ENCODE results near the gene ULK3.

The ULK3 gene

GRCh38 chr15:74854453-74855022, 11.6 kb upstream of the ULK3 start:
- Histone ChIP-seq H3K27me3 (no peaks in the 10 kb centered on the region), H3K9ac (peak overlapping the region; percentile 38 to 76 (median 68); a peak in 21 of 22 replicates), H3K4me1 (peaks cover 56 to 73% (median 63%) of the 10 kb centered on the region in 10 experiments), H3K36me3 (peaks cover 43 to 61% (median 48%) of the 10 kb centered on the region in 11 experiments), H4K20me1 (peaks cover 61 to 98% (median 78%) of the 10 kb centered on the region in 11 experiments; a peak in 20 of 22 replicates), H3K4me3 (no peak overlapping the region; a peak in 2 of 20 replicates), H3K9me3 (replicated peaks in 1 of 11) (no peaks in the 10 kb centered on the region), H3K4me2 (peak overlapping the region; percentile 84 to 94 (median 88)), H3K27ac (peak overlapping the region; percentile 52 to 83 (median 69); a peak in 20 of 22 replicates)
- TF ChIP-seq Cebpa-rat (IDR thresholded peaks at IDR 0.05): no peak

GRCh38 chr15:74851960-74852359, 9.0 kb upstream of the ULK3 start:
- Histone ChIP-seq H3K4me1 (peaks cover 38 to 65% (median 52%) of the 10 kb centered on the region in 10 experiments), H3K9me3 (replicated peaks in 1 of 11) (no peaks in the 10 kb centered on the region), H4K20me1 (peaks cover 35 to 84% (median 53%) of the 10 kb centered on the region in 11 experiments; a peak in 20 of 22 replicates), H3K9ac (peak overlapping the region in 1 of 11 experiments; percentile 9; a peak in 1 of 22 replicates), H3K4me2 (no peak overlapping the region), H3K4me3 (no peak overlapping the region), H3K27me3 (no peaks in the 10 kb centered on the region), H3K27ac (peak overlapping the region in 1 of 11 experiments; percentile 83; a peak in 1 of 22 replicates), H3K36me3 (peaks cover 66 to 84% (median 74%) of the 10 kb centered on the region in 11 experiments)
- TF ChIP-seq Cebpa-rat (IDR thresholded peaks at IDR 0.05): no peak

GRCh38 chr15:74850393-74850792, 7.4 kb upstream of the ULK3 start:
- Histone ChIP-seq H3K27me3 (no peaks in the 10 kb centered on the region), H3K27ac (no peak overlapping the region), H3K4me3 (no peak overlapping the region), H3K9me3 (replicated peaks in 1 of 11) (no peaks in the 10 kb centered on the region), H3K4me2 (no peak overlapping the region), H3K4me1 (peaks cover 38 to 64% (median 48%) of the 10 kb centered on the region in 10 experiments), H3K36me3 (peaks cover 76 to 94% (median 90%) of the 10 kb centered on the region in 11 experiments), H3K9ac (peak overlapping the region in 1 of 11 experiments; percentile 1; a peak in 1 of 22 replicates), H4K20me1 (peaks cover 20 to 75% (median 38%) of the 10 kb centered on the region in 11 experiments; a peak in 18 of 22 replicates)
- no peak for TF ChIP-seq Cebpa-rat (IDR thresholded peaks at IDR 0.05)

- TF ChIP-seq Cebpa-rat (IDR thresholded peaks at IDR 0.05): no peak
- H3K4me3 ChIP-seq: no peak overlapping the region
- no peak overlapping the region for H3K27ac ChIP-seq
- no peaks in the 10 kb centered on the region for H3K9me3 ChIP-seq (replicated peaks in 1 of 11)
- H3K4me2 ChIP-seq: peak overlapping the region in 6 of 11 experiments; percentile 24 to 50 (median 38); a peak in 10 of 22 replicates
- peaks cover 0 to 50% (median 9%) of the 10 kb centered on the region in 11 experiments; a peak in 9 of 22 replicates for H4K20me1 ChIP-seq
- H3K27me3 ChIP-seq: no peaks in the 10 kb centered on the region
- H3K36me3 ChIP-seq: peaks cover 65 to 83% (median 69%) of the 10 kb centered on the region in 11 experiments
- H3K4me1 ChIP-seq: peaks cover 45 to 59% (median 53%) of the 10 kb centered on the region in 10 experiments
- H3K9ac ChIP-seq: peak overlapping the region in 5 of 11 experiments; percentile 7 to 25 (median 15); a peak in 3 of 22 replicates
Measured at GRCh38 chr15:74847432-74847831, 4.5 kb upstream of the ULK3 start.

GRCh38 chr15:74845581-74845980, 2.6 kb upstream of the ULK3 start:
- Histone ChIP-seq H3K4me3 (no peak overlapping the region), H3K27me3 (no peaks in the 10 kb centered on the region), H3K36me3 (peaks cover 46 to 69% (median 53%) of the 10 kb centered on the region in 11 experiments), H3K4me2 (peak overlapping the region; percentile 85 to 99 (median 93)), H3K9ac (peak overlapping the region; percentile 61 to 93 (median 88); a peak in 20 of 22 replicates), H3K27ac (peak overlapping the region in 10 of 11 experiments; percentile 1 to 99 (median 91); a peak in 17 of 22 replicates), H3K9me3 (replicated peaks in 1 of 11) (no peaks in the 10 kb centered on the region), H3K4me1 (peaks cover 63 to 75% (median 71%) of the 10 kb centered on the region in 10 experiments), H4K20me1 (peaks cover 0 to 44% (median 8%) of the 10 kb centered on the region in 11 experiments; a peak in 8 of 22 replicates)
- no peak for TF ChIP-seq Cebpa-rat (IDR thresholded peaks at IDR 0.05)

GRCh38 chr15:74845208-74845568, 2.2 kb upstream of the ULK3 start:
- Histone ChIP-seq H3K27ac (peak overlapping the region; percentile 33 to 99 (median 91); a peak in 20 of 22 replicates), H3K9me3 (replicated peaks in 1 of 11) (no peaks in the 10 kb centered on the region), H3K4me1 (peaks cover 67 to 79% (median 75%) of the 10 kb centered on the region in 10 experiments), H3K9ac (peak overlapping the region; percentile 81 to 93 (median 89); a peak in 20 of 22 replicates), H3K27me3 (no peaks in the 10 kb centered on the region), H3K4me3 (peak overlapping the region in 1 of 10 experiments; percentile 18; a peak in 2 of 20 replicates), H4K20me1 (peaks cover 0 to 44% (median 10%) of the 10 kb centered on the region in 11 experiments; a peak in 11 of 22 replicates), H3K36me3 (peaks cover 43 to 69% (median 50%) of the 10 kb centered on the region in 11 experiments), H3K4me2 (peak overlapping the region; percentile 85 to 99 (median 93))
- no peak for TF ChIP-seq Cebpa-rat (IDR thresholded peaks at IDR 0.05)

- Histone ChIP-seq H3K4me1 (peaks cover 73 to 85% (median 81%) of the 10 kb centered on the region in 10 experiments), H3K9ac (peak overlapping the region; percentile 81 to 93 (median 89))
Measured at GRCh38 chr15:74844319-74845207, 1.6 kb upstream of the ULK3 start.

GRCh38 chr15:74843891-74844299, 939 bp upstream of the ULK3 start:
- Histone ChIP-seq H3K9ac (peak overlapping the region; percentile 81 to 93 (median 89)), H3K36me3 (peaks cover 31 to 68% (median 39%) of the 10 kb centered on the region in 11 experiments), H3K9me3 (replicated peaks in 1 of 11) (no peaks in the 10 kb centered on the region), H3K4me1 (peaks cover 80 to 92% (median 88%) of the 10 kb centered on the region in 10 experiments), H3K27ac (peak overlapping the region; percentile 83 to 99 (median 91)), H3K4me3 (peak overlapping the region; percentile 76 to 94 (median 82)), H3K4me2 (peak overlapping the region; percentile 85 to 99 (median 93)), H3K27me3 (no peaks in the 10 kb centered on the region), H4K20me1 (peaks cover 0 to 49% (median 14%) of the 10 kb centered on the region in 11 experiments; a peak in 11 of 22 replicates)
- no peak for TF ChIP-seq Cebpa-rat (IDR thresholded peaks at IDR 0.05)

More at GRCh38 chr15:74844319-74845207, 1.6 kb upstream of the ULK3 start:
- peaks cover 0 to 47% (median 11%) of the 10 kb centered on the region in 11 experiments; a peak in 11 of 22 replicates for H4K20me1 ChIP-seq
- peak overlapping the region; percentile 33 to 99 (median 91); a peak in 21 of 22 replicates for H3K27ac ChIP-seq
- TF ChIP-seq Cebpa-rat (IDR thresholded peaks at IDR 0.05): no peak
- H3K9me3 ChIP-seq (replicated peaks in 1 of 11): no peaks in the 10 kb centered on the region
- peak overlapping the region in 6 of 10 experiments; percentile 79 to 85 (median 82); a peak in 9 of 20 replicates for H3K4me3 ChIP-seq
- no peaks in the 10 kb centered on the region for H3K27me3 ChIP-seq
- peaks cover 37 to 69% (median 45%) of the 10 kb centered on the region in 11 experiments for H3K36me3 ChIP-seq
- H3K4me2 ChIP-seq: peak overlapping the region; percentile 85 to 99 (median 93)

All from BLaER1 treated with 17β-estradiol and CSF1 and Interleukin-3, amounts not matched to agents 10 nM and 100 nM (cell line).